NCI-H1417 treated with DMSO at 0.1 percent for 48 hours (cell line): ENCODE data around the gene TMEM154.

Source experiments
- DNase-seq: peaks from one replicate; lab custom pipeline; 2025; lab: John Stamatoyannopoulos, UW

Gene TMEM154, protein sequence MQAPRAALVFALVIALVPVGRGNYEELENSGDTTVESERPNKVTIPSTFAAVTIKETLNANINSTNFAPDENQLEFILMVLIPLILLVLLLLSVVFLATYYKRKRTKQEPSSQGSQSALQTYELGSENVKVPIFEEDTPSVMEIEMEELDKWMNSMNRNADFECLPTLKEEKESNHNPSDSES

DNA sequence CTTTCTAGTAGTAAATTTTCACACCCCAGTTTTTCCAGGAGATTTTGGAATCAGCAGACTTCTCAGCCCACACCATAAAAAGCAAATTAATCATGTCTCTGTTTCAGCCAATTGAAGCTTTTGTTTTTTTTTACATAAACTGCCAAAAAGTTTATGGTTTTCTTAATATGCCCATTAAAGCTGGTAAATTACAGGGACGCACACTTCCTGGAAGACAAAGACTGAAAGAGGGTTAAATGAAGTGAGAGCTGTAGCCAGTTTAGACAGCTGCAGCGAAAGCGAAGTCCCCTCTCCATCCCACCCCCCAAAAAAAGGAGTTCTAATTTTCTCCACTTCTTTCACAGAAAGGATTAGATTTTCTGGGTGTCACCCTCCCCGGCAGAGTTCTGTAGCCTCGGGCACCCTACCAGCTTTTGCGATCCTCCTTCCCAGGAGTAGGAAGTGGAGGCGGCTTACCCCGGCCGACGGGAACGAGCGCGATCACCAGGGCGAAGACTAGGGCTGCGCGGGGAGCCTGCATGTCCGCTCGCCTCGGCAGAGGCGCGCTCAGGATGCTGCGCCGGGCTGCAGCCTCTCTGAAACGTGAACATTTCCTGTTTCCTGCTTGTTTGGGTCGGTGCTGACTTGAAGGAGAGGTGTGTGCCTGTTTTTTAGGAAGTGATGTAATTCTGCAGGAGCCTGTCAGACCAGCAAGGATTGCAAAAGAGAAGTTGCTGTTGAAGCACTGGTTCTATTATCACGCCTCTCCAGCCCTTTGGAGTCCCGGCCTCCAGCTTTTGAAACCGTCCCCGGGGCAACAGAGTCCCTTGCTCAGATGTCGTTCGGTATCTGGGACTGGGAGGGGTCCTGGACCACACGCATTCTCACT is at the start of gene TMEM154:
Gene TMEM154, minus strand, starts transcription at position 584 of the 868 bp plus-strand sequence. Its CDS starts 64 bp downstream, at position 520.
- no peak for DNase-seq

DNA sequence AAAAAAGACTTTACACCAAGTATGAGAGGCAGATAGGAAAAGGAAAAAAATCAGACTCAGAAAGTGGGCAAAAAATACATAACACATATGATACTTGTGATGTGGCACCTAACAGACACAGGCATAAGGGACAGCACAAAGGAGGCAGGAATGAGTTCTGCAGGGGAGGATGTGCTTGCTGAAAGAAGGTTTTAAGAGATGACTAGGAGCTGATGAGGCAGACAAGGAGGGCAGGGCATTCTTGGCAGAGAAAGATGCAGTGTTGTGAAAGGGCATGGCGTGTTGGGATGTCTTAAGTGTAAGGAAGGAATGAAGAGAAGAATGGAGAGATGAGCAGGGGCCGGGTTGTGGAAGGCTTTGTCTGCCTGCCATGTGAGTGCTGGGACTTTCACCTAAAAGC is 49.7 kb upstream of the TMEM154 start:
- no peak for DNase-seq

GRCh38 chr4:152728343-152728742 is 48.5 kb upstream of the TMEM154 start:
- no peak for DNase-seq

- DNase-seq: no peak
Measured at GRCh38 chr4:152727784-152728183, 48.0 kb upstream of the TMEM154 start.

DNA sequence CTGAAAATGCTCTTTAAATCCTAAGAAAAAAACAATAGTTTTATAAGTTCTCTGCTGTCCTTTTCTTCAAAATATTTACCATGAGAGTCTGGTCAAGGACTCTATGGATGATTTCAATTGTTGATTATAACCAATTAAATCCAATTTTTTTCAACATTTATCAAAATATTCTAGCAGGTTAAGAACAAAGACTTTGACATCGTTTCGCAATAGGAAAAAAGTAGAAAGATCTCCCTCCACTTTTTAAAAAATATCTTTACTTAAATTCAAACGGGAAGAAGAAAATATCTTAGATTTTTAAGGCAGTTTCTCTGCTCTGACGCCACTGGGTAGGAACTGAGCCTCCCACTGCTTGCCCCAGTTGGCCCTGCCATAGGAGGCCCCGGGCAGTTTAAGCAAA is 44.7 kb upstream of the TMEM154 start:
- DNase-seq: no peak

- no peak for DNase-seq
Measured at GRCh38 chr4:152723236-152723635, 43.4 kb upstream of the TMEM154 start.

- DNase-seq: no peak
Measured at GRCh38 chr4:152719801-152720556, 40.2 kb upstream of the TMEM154 start.

- DNase-seq: no peak
Measured at GRCh38 chr4:152719291-152719690, 39.5 kb upstream of the TMEM154 start.

DNA sequence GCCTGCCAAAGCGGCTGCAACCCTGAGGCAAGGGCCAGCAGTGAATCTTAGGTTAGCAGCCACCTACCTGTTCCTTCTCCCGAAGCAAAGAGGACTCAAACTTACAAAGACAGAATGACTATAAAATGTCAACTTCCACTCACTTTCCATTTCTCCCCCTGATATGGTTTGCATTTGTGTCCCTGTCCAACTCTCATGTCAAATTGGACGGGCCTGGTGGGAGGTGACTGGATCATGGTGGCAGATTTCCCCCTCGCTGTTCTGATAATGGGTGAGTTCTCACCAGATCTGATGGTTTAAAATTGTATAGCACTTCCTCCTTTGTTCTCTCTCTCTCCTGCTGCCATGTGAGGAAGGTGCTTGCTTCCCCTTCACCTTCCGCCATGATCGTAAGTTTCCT is 35.3 kb upstream of the TMEM154 start:
- DNase-seq: no peak

GRCh38 chr4:152713951-152714705 is 34.3 kb upstream of the TMEM154 start:
- DNase-seq: no peak

DNA sequence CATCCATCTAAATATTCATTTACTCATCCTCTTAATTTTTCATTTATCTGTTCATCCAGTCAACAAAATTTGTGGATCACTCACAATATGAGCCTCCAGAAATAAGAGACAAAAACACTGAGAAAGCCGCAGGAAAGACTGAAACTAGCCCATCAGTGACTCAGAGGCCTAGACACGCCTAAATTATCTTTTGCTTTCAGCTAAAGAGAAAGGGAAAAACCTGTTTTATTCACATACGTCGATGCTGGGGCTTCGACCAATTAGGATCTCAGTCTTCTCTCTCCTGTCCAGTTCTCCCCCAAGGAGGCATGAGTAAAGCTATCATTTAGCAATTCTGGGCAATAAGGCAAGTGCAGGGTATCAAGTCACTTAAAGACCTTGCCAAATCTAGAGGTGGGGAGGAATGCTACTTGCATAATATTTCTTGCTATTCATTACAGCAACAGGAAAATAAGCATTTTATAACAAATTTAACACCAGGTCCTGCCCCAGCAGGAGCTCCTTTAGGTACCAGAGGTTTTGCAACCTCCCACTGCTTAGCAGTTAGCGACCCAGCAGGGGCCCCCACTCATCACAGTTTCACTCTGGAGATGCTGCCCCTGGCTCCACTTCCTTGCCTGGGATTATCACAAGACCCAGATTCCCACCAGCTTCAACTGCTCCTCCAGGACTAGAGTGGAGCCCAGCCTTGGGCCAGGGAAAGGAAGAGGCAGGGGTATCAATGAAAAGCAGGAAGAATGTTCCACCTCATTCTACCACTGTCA is 30.1 kb upstream of the TMEM154 start:
- DNase-seq: no peak

DNA sequence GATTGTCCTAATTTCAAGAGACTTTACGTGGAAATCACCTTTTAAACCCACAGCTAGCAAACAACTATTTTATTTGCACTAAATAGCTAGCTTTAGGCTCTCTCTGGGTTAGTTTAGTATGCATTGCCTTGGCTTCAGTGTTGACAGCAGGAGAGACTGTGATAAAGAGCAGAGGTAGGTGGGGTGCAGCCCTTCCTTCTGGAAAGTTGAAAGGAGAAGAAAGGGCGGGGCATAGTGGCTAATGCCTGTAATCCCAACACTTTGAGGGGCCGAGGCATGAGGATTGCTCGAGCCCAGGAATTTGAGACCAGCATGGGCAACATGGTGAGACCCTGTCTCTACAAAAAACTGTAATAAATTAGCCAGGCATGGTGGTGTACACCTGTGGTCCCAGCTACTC is 29.0 kb upstream of the TMEM154 start:
- DNase-seq: no peak

- no peak for DNase-seq
Measured at GRCh38 chr4:152708361-152708760, 28.6 kb upstream of the TMEM154 start.

GRCh38 chr4:152707632-152708031 is 27.8 kb upstream of the TMEM154 start:
- DNase-seq: no peak

DNA sequence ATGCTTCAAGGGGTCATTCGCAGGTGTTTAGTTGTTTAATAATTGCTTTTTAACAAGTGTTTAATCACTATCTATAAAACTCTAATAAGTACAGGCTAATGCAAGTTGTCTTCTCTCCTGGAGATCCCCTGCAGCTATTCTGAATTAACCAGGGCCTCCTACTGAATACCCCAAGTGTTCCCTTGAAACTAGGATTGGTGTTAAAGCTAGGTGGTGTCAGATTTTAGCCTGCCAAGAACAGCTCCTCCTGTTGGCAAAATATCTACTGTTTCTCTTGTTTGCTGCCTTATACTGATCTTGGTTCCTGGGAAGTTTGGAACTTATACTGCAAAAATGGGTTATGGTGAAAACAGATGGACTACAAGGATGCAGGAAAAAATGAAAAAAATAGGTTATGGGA is 26.1 kb upstream of the TMEM154 start:
- peak; percentile 13 for DNase-seq

DNA sequence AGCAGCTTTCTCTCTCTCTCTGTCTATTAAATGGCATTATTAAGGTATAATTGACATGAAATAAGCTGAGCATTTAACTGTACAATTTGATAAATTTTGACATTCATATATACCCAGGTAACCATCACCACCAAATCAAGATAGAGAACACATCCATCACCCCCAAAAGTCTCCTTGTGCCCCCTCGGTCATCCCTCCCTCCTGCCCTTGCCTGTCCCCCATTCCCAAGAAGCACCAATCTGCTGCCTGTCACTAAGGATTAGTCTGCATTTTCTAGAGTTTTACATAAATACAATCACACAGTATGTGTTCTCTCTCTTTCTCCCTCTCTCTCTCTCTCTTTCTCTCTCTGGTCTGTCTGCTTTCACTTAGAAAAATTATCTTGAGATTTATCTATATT is 25.0 kb upstream of the TMEM154 start:
- no peak for DNase-seq

- no peak for DNase-seq
Measured at GRCh38 chr4:152700151-152700550, 20.4 kb upstream of the TMEM154 start.

GRCh38 chr4:152699313-152699712 is 19.5 kb upstream of the TMEM154 start:
- DNase-seq: no peak

GRCh38 chr4:152698089-152698499 is 18.3 kb upstream of the TMEM154 start:
- DNase-seq: no peak

- no peak for DNase-seq
Measured at GRCh38 chr4:152697284-152698088, 17.7 kb upstream of the TMEM154 start.
